HepG2 (cell line): Measurements from ENCODE around the gene SNAP47. TPM values are rescaled to one million over a fixed set of nuclear protein-coding genes. Genes with fewer than 3 reads are reported as not detected.
A peak's percentile ranks its signal among the peaks of the same experiment; 100 is the strongest.

ENCODE experiments used
- AKAP8 ChIP-seq: sonication (generic); formaldehyde crosslinking; IDR thresholded peaks from 2 replicates; pipeline ENCODE4 v1.5.1; 2020; ENCODE audit warnings: mild to moderate bottlenecking, missing genetic modification reagents
- AKNA ChIP-seq: sonication (generic); formaldehyde crosslinking; IDR thresholded peaks from 2 replicates; pipeline ENCODE4 v1.4.0; 2020; ENCODE audit warnings: missing genetic modification reagents, borderline replicate concordance
- ATF4 ChIP-seq, 2 experiments: fragments of 450-650 bp in 1 of 2; sonication (generic) in 1 of 2; formaldehyde crosslinking; IDR thresholded peaks; 2 replicates each; pipeline versions ENCODE4 v1.5.0 to v1.8.0; 2020 to 2022; ENCODE audit warnings: mild to moderate bottlenecking in 1 of 2, missing genetic modification reagents in 1 of 2
- BORCS8-MEF2B ChIP-seq: sonication (generic); formaldehyde crosslinking; IDR thresholded peaks from 2 replicates; pipeline ENCODE4 v1.8.0; 2022; ENCODE audit warnings: mild to moderate bottlenecking, missing genetic modification reagents
- ELF3 ChIP-seq: IDR thresholded peaks from 2 replicates; pipeline ENCODE4 v1.6.1; 2016; ENCODE audit warnings: missing genetic modification reagents, missing compliant biosample characterization
- EP300 ChIP-seq, 3 experiments: sonication (generic) in 1 of 3; formaldehyde crosslinking in 1 of 3; IDR thresholded peaks; 2 replicates each; pipeline versions ENCODE4 v1.5.1 to v1.6.1; 2011 to 2020; ENCODE audit warnings: low read depth in 2 of 3, low read length in 2 of 3, borderline replicate concordance in 1 of 3, improper control_type of control experiment in 1 of 3, mild to moderate bottlenecking in 1 of 3, missing genetic modification reagents in 1 of 3, moderate library complexity in 1 of 3
- HNRNPH1 ChIP-seq: fragments of 200-400 bp; formaldehyde crosslinking; optimal IDR thresholded peaks from 2 replicates; pipeline ENCODE3; 2017; ENCODE audit warnings: mild to moderate bottlenecking, low read depth, low read length
- ISX ChIP-seq: sonication (generic); formaldehyde crosslinking; conservative IDR thresholded peaks from 2 replicates; pipeline ENCODE4 v1.5.0; 2020; ENCODE audit warnings: missing genetic modification reagents
- JDP2 ChIP-seq: sonication (generic); formaldehyde crosslinking; IDR thresholded peaks from 2 replicates; pipeline ENCODE4 v1.8.1; 2022; ENCODE audit warnings: missing genetic modification reagents, borderline replicate concordance
- MNT ChIP-seq: fragments of 450-650 bp; IDR thresholded peaks from 2 replicates; pipeline ENCODE4 v1.6.1; 2016
- RARG ChIP-seq: sonication (generic); formaldehyde crosslinking; IDR thresholded peaks from 2 replicates; pipeline ENCODE4 v1.4.0; 2020; ENCODE audit warnings: low read depth, mild to moderate bottlenecking, missing genetic modification reagents
- RNF2 ChIP-seq: fragments of 450-650 bp; conservative IDR thresholded peaks from 2 replicates; pipeline ENCODE4 v1.6.1; 2016; ENCODE audit warnings: low read depth
- SPEN ChIP-seq: sonication (generic); formaldehyde crosslinking; IDR thresholded peaks from 2 replicates; pipeline ENCODE4 v1.5.1; 2020; ENCODE audit warnings: low read depth, mild to moderate bottlenecking, missing genetic modification reagents
- TCF7 ChIP-seq: sonication (generic); IDR thresholded peaks from 2 replicates; pipeline ENCODE4 v1.6.1; 2016; ENCODE audit warnings: antibody characterized with exemption, low read depth
- U2AF1 ChIP-seq: fragments of 200-400 bp; formaldehyde crosslinking; optimal IDR thresholded peaks from 2 replicates; pipeline ENCODE3; 2017; ENCODE audit warnings: mild to moderate bottlenecking, low read depth, low read length
- ZFY ChIP-seq: sonication (generic); formaldehyde crosslinking; IDR thresholded peaks from 2 replicates; pipeline ENCODE4 v1.4.0; 2020; ENCODE audit warnings: missing genetic modification reagents
- ZMYM2 ChIP-seq: sonication (generic); formaldehyde crosslinking; IDR thresholded peaks from 2 replicates; pipeline ENCODE4 v1.8.0; 2022; ENCODE audit warnings: mild to moderate bottlenecking, missing genetic modification reagents
- ZNF207 ChIP-seq: fragments of 450-650 bp; IDR thresholded peaks from 2 replicates; pipeline ENCODE4 v1.6.1; 2016; ENCODE audit warnings: antibody characterized with exemption, borderline replicate concordance
- ZNF282 ChIP-seq: fragments of 450-650 bp; IDR thresholded peaks from 2 replicates; pipeline ENCODE4 v1.6.1; 2018; ENCODE audit not compliant: partially characterized antibody
- ZNF34 ChIP-seq: sonication (generic); formaldehyde crosslinking; IDR thresholded peaks from 2 replicates; pipeline ENCODE4 v1.4.0; 2020; ENCODE audit warnings: mild to moderate bottlenecking, missing genetic modification reagents, borderline replicate concordance
- ZNF432 ChIP-seq: sonication (generic); formaldehyde crosslinking; IDR thresholded peaks from 2 replicates; pipeline ENCODE4 v1.5.0; 2020; ENCODE audit warnings: missing genetic modification reagents, mild to moderate bottlenecking, borderline replicate concordance
- polyA plus RNA-seq, 8 experiments: library from polyadenylated mRNA; depleted of rRNA in 3 of 8; stranded (reverse) in 7 of 8; unstranded in 1 of 8; fragments of >200 nt; fragmentation: Illumina TruSeq in 4 of 8; extraction: Trizol in 4 of 8; gene quantifications; 2 replicates each; pipeline versions ENCODE4 v1.2.1 to v1.2.3, GENCODE V29; 2011 to 2016; ENCODE audit warnings: low read depth in 4 of 8, missing spikeins in 1 of 8, mixed read lengths in 1 of 8; ENCODE audit not compliant: insufficient read depth in 1 of 8
- total RNA-seq, 5 experiments: library from RNA; depleted of rRNA; stranded (reverse); fragments of >200 nt; fragmentation: Illumina TruSeq; extraction: Trizol; gene quantifications; 2 replicates each; pipeline ENCODE4 v1.2.3, GENCODE V29; 2016; ENCODE audit warnings: low read depth in 1 of 5
- TF ChIP-seq, protein P1 (sequence below): sonication (generic); formaldehyde crosslinking; IDR thresholded peaks from 2 replicates; pipeline ENCODE4 v1.8.1; 2023; ENCODE audit warnings: mild to moderate bottlenecking, missing genetic modification reagents

SNAP47 gene
- total and polyA plus RNA-seq, 2 of the 13 experiments (the other 11 are each of a cell fraction or from before 2014, with no cell fraction given) = 13.6 to 25.1 TPM

- peak; percentile 92; the same call in 1 of the 2 replicates for TF ChIP-seq AKNA
- 0 out of 4 replicates have a peak, but pooled peaks of 1 of the 2 experiments have one; percentile 29 for TF ChIP-seq EP300 (IDR thresholded peaks at IDR 0.05; ENCODE audit: low read depth in 2 of 2, low read length in 2 of 2)
- TF ChIP-seq EP300 (CRISPR knock-in tag; IDR thresholded peaks at IDR 0.05; ENCODE audit: borderline replicate concordance) = peak; percentile 77; the same call in 1 of the 2 replicates
- peak; percentile 94 for TF ChIP-seq BORCS8-MEF2B
- peak; percentile 44; the same call in 1 of the 2 replicates for TF ChIP-seq ZNF34 (CRISPR knock-in tag)
- TF ChIP-seq MNT = no peak
- peak; percentile 51; the same call in 1 of the 2 replicates for TF ChIP-seq JDP2 (CRISPR knock-in tag)
- TF ChIP-seq ZMYM2 (CRISPR knock-in tag) = no peak
- no peak for TF ChIP-seq HNRNPH1
- TF ChIP-seq SPEN (CRISPR knock-in tag) = peak; percentile 99
- TF ChIP-seq, protein P1, sequence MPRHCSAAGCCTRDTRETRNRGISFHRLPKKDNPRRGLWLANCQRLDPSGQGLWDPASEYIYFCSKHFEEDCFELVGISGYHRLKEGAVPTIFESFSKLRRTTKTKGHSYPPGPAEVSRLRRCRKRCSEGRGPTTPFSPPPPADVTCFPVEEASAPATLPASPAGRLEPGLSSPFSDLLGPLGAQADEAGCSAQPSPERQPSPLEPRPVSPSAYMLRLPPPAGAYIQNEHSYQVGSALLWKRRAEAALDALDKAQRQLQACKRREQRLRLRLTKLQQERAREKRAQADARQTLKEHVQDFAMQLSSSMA (CRISPR knock-in tag) = peak; percentile 95
- TF ChIP-seq ZNF207 = no peak
- TF ChIP-seq U2AF1 = peak; percentile 45
- TF ChIP-seq ZNF282 = no peak
- peak; percentile 98 for TF ChIP-seq ZFY (CRISPR knock-in tag)
- TF ChIP-seq ISX (CRISPR knock-in tag) = no peak; the same call in 1 of the 2 replicates
- no peak; the same call in 1 of the 2 replicates for TF ChIP-seq RARG (CRISPR knock-in tag)
- TF ChIP-seq ELF3 (CRISPR knock-in tag) = peak; percentile 91
- peak; percentile 95 for TF ChIP-seq AKAP8 (CRISPR knock-in tag)
- TF ChIP-seq TCF7 = no peak
- TF ChIP-seq ATF4 (CRISPR knock-in tag; IDR thresholded peaks at IDR 0.05) = peak in 1 of 2 experiments; percentile 53; a peak in 1 of 4 replicates
- TF ChIP-seq ZNF432 = no peak
- TF ChIP-seq RNF2 = peak; percentile 82; the same call in 1 of the 2 replicates
Observed at GRCh38 chr1:227734856-227735538, at the start of gene SNAP47, which contains the start of gene JMJD4 (continued).
